Sigmoid colon (tissue), 7 donors: ENCODE data around the gene NAGPA. TPM values are rescaled to one million over a fixed set of nuclear protein-coding genes. Genes with fewer than 3 reads are reported as not detected.
A peak's percentile ranks its signal among the peaks of the same experiment; 100 is the strongest.

Experiments
- DNase-seq: peaks from one replicate; pipeline ENCODE4 v3.0.0-alpha.2; 2019
- H3K27ac ChIP-seq, 4 donors: fragments of 200-600 bp; sonication (generic); one replicate each; pipeline ENCODE4 v1.5.1; 2016 to 2019; ENCODE audit warnings: mild to moderate bottlenecking in 1 of 4
- H3K27me3 ChIP-seq, 3 donors: fragments of 200-600 bp; sonication (generic); one replicate each; pipeline ENCODE4 v1.5.1; 2019; ENCODE audit warnings: mild to moderate bottlenecking in 1 of 3
- H3K36me3 ChIP-seq, 4 donors: fragments of 200-600 bp; sonication (generic); one replicate each; pipeline ENCODE4 v1.5.1; 2016 to 2019
- H3K4me1 ChIP-seq, 4 donors: fragments of 200-600 bp; sonication (generic); one replicate each; pipeline ENCODE4 v1.5.1; 2017 to 2019
- H3K4me3 ChIP-seq, 4 donors: fragments of 200-600 bp; sonication (generic); one replicate each; pipeline ENCODE4 v1.5.1; 2017 to 2019; ENCODE audit warnings: mild to moderate bottlenecking in 2 of 4, moderate library complexity in 1 of 4
- H3K9me3 ChIP-seq, 4 donors: fragments of 200-600 bp in 3 of 4; sonication (generic) in 3 of 4; one replicate each; pipeline versions ENCODE4 v1.5.1 to v1.6.1; 2013 to 2019
- EP300 ChIP-seq, 4 donors: sonication (generic); formaldehyde crosslinking; IDR thresholded peaks; one replicate each; pipeline ENCODE4 v1.6.1; 2017; ENCODE audit warnings: antibody characterized with exemption in 4 of 4
- POLR2A ChIP-seq, 2 donors: fragments of 450-650 bp; IDR thresholded peaks; one replicate each; pipeline ENCODE4 v1.6.1; 2016; ENCODE audit warnings: antibody characterized with exemption in 2 of 2, mild to moderate bottlenecking in 2 of 2, moderate library complexity in 2 of 2
- POLR2AphosphoS5 ChIP-seq, 4 donors: sonication (generic); formaldehyde crosslinking; IDR thresholded peaks; one replicate each; pipeline ENCODE4 v1.6.1; 2017; ENCODE audit warnings: antibody characterized with exemption in 4 of 4
- WGBS, 2 donors: extraction: QIAGEN DNeasy Blood & Tissue Kit; methylation state at CpG; one replicate each; pipeline ENCODE4 v1.1.7; 2013; 5-methylcytosine and 5-hydroxymethylcytosine counted together
- intact Hi-C: fragments of 100-400 bp; cut with DNase I; formaldehyde crosslinking; loops from one replicate; pipeline ENCODE4 v1.15.1; 2023
- polyA plus RNA-seq, 3 donors: library from polyadenylated mRNA; stranded (reverse); fragments of 200-250 nt; gene quantifications; one replicate each; pipeline ENCODE4 v1.2.3, GENCODE V29; 2013
- total RNA-seq, 4 donors: library from RNA; depleted of rRNA; stranded (reverse); fragments of >200 nt; gene quantifications; one replicate each; pipeline ENCODE4 v1.1.0, GENCODE V29; 2016
- TF ChIP-seq, protein P1 (sequence below), 4 experiments: fragments of 450-650 bp in 3 of 4; fragments of 200-600 bp in 1 of 4; IDR thresholded peaks; one replicate each; pipeline ENCODE4 v1.5.1; 2016 to 2019; ENCODE audit warnings: antibody characterized with exemption in 4 of 4, mild to moderate bottlenecking in 3 of 4, moderate library complexity in 2 of 4
- donor health status: healthy with polysubstance abuse.
- donor health status: Bipolar disorder and iron deficiency.
- donor health status: healthy.

NAGPA gene
- total and polyA plus RNA-seq, 7 donors, result 10.8 to 30.7 (median 16.4) TPM

DNA sequence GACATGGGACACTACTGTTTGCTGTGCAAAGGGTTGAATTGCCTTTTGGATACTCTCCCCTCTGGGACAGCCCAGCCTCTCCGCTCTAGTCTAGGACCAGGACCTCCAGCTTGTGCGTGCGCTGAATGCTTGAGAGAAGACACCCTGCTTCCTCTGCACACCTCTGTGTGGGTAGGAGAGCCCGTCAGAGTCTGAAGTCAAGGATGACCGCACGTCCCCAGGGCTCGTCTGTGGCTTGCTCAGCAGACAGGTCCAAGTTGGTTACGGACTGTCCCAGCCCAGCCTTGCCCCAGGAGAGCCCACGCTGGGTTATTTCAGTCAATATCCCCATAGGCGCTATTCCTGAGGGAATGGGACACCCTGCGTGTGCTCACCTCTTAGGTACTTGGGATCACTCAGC is 28.3 kb upstream of the NAGPA start:
- Histone ChIP-seq H3K27me3 (no peaks in the 10 kb centered on the region), H3K9me3 (no peaks in the 10 kb centered on the region), H3K36me3 (no peaks in the 10 kb centered on the region), H3K27ac (no peak overlapping the region), H3K4me3 (no peak overlapping the region), H3K4me1 (peaks cover 0 to 10% (median 3%) of the 10 kb centered on the region in 4 donors)
- 84 to 92% methylated on average over 11 of the region's 11 CpGs for WGBS, 2 donors
- intact Hi-C loops, result no loop called here
- TF ChIP-seq POLR2A (IDR thresholded peaks at IDR 0.05), result no peak
- TF ChIP-seq EP300 (IDR thresholded peaks at IDR 0.05), result no peak
- TF ChIP-seq POLR2AphosphoS5 (IDR thresholded peaks at IDR 0.05), result no peak
- TF ChIP-seq, protein P1, sequence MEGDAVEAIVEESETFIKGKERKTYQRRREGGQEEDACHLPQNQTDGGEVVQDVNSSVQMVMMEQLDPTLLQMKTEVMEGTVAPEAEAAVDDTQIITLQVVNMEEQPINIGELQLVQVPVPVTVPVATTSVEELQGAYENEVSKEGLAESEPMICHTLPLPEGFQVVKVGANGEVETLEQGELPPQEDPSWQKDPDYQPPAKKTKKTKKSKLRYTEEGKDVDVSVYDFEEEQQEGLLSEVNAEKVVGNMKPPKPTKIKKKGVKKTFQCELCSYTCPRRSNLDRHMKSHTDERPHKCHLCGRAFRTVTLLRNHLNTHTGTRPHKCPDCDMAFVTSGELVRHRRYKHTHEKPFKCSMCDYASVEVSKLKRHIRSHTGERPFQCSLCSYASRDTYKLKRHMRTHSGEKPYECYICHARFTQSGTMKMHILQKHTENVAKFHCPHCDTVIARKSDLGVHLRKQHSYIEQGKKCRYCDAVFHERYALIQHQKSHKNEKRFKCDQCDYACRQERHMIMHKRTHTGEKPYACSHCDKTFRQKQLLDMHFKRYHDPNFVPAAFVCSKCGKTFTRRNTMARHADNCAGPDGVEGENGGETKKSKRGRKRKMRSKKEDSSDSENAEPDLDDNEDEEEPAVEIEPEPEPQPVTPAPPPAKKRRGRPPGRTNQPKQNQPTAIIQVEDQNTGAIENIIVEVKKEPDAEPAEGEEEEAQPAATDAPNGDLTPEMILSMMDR (IDR thresholded peaks at IDR 0.05), result no peak
- peak; percentile 36 for DNase-seq

DNA sequence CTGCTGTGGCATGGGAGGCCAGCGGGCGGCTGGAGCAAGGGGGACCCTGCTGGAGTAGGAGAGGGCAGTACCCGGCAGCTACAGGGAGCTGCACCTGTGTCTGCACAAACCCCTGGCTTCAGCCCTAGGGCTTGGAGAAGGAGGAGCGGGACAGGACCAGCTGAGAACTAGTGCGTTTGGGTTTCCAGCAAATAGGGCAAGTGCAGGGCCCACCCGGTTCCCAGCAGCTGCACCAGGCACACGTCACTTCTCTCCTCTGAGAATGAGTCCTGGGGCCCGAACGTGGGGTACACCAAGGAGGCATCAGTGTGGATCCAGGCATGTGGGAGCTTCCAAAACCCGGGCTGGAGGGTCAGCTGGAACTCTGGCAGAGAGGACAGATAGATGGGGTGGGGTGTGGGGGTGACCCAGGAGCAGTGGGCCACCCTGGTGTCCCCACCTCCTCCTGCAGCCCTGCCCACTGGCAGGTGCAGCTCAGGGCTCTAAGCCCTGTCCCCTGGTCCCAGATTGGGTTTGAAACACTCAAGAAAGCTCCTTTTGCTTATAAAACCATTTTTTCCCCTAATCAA is 26.4 kb upstream of the NAGPA start:
- Histone ChIP-seq H3K9me3 (no peaks in the 10 kb centered on the region), H3K4me3 (no peak overlapping the region), H3K27ac (no peak overlapping the region), H3K36me3 (no peaks in the 10 kb centered on the region), H3K4me1 (peaks cover 0 to 7% (median 2%) of the 10 kb centered on the region in 4 donors), H3K27me3 (no peaks in the 10 kb centered on the region)
- 89 to 92% methylated on average over 10 of the region's 10 CpGs for WGBS, 2 donors
- intact Hi-C loops, result no loop called here
- TF ChIP-seq POLR2A (IDR thresholded peaks at IDR 0.05), result no peak
- no peak for TF ChIP-seq EP300 (IDR thresholded peaks at IDR 0.05)
- TF ChIP-seq POLR2AphosphoS5 (IDR thresholded peaks at IDR 0.05), result no peak
- TF ChIP-seq, protein P1 (IDR thresholded peaks at IDR 0.05), result no peak
- peak; percentile 51 for DNase-seq

DNA sequence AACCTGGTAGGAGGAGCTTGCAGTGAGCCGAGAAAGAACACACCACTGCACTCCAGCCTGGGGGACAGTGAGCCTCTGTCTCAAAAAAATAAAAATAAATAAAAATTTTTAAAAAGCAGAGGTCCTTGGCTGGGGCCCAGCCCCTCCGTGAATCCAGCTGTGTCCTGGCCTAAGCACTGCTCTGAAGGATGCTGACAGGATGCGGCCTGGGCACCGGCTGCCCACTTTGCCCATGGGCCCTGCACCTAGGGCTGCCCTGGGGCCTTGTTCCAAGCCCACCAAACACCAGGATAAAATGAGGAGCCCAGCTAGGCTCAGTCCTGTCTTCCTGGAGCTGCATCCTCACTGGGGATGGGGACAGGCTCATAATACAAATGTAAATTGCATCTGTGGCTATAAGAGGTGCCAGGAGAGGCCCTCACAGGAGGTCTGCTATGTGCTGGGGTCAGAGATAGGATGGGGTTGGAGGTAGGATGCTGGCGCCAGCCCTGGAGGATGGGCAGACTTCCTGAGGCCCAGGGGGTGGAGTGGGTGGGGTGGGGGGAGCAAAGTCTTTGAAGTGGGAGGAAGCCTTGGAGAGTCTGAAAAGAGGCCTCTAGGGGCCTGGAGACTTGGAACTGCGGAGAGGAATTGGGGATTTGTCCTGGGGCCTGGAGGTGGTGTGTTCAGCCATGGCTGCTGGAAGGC is 25.8 kb upstream of the NAGPA start:
- H3K27ac ChIP-seq, result no peak overlapping the region
- TF ChIP-seq POLR2AphosphoS5 (IDR thresholded peaks at IDR 0.05) (no peak), EP300 (IDR thresholded peaks at IDR 0.05) (no peak)
- DNase-seq, result peak; percentile 46
- H3K27me3 ChIP-seq, result no peaks in the 10 kb centered on the region
- no peaks in the 10 kb centered on the region for H3K9me3 ChIP-seq
- no peak overlapping the region for H3K4me3 ChIP-seq
- intact Hi-C loops, result no loop called here
- H3K36me3 ChIP-seq, result no peaks in the 10 kb centered on the region
- 88 to 95% methylated on average over 6 of the region's 6 CpGs for WGBS, 2 donors
- H3K4me1 ChIP-seq, result peaks cover 0 to under 1% (median 0%) of the 10 kb centered on the region in 4 donors

DNA sequence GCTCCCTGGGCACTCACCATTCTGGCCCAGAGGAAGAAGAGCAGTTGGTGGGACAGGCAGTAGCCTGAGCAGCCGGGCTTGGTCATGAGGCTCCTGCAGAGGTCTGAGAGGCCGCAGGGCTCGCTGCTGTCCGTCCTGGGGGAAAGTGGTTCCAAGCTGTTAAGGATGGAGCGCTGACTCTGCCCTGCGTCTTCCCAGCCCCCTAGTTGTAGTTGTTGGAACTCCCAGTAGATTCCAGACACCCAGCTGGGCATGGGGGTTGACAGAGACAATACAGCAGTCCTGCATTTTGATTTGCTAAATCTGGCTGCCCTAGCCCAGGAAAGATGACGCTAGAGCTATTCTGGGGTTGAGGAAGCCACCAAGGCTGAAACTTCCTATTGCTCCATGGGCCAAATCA is 24.7 kb upstream of the NAGPA start:
- TF ChIP-seq POLR2A (IDR thresholded peaks at IDR 0.05) (no peak), POLR2AphosphoS5 (IDR thresholded peaks at IDR 0.05) (no peak), EP300 (IDR thresholded peaks at IDR 0.05) (no peak)
- TF ChIP-seq, protein P1 (IDR thresholded peaks at IDR 0.05), result no peak
- intact Hi-C loops, result no loop called here
- no peak overlapping the region for H3K27ac ChIP-seq
- no peaks in the 10 kb centered on the region for H3K9me3 ChIP-seq
- WGBS, 2 donors, result 78 to 90% methylated on average over 7 of the region's 7 CpGs
- no peaks in the 10 kb centered on the region for H3K27me3 ChIP-seq
- H3K36me3 ChIP-seq, result no peaks in the 10 kb centered on the region
- DNase-seq, result no peak
- H3K4me1 ChIP-seq, result no peaks in the 10 kb centered on the region
- no peak overlapping the region for H3K4me3 ChIP-seq

DNA sequence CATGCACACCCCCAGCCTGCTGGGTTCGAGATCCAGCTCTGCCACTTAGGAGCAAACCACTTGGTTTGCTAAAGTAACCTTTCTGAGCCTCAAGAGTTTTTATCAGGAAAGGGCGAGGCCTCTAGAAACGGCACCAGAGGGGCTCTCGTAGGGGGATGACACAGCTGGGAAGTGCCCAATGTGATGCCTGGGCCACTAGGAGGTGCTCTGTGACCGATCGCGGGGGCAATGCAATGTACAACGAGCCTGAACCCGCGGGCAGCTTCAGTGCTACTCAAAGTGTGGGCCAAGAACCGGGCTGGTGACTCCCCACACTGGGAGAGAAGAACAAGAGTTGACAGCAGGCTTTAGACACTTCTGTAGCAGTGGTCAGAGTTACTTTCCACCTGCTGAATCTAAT is 22.6 kb upstream of the NAGPA start:
- H3K36me3 ChIP-seq, result no peaks in the 10 kb centered on the region
- H3K4me3 ChIP-seq, result no peak overlapping the region
- H3K9me3 ChIP-seq, result no peaks in the 10 kb centered on the region
- H3K27ac ChIP-seq, result no peak overlapping the region
- no peak for TF ChIP-seq POLR2A (IDR thresholded peaks at IDR 0.05)
- TF ChIP-seq, protein P1 (IDR thresholded peaks at IDR 0.05), result peak in 1 of 4 experiments; percentile 14
- WGBS, 2 donors, result 9 to 14% methylated on average over 11 of the region's 11 CpGs
- intact Hi-C loops, result no loop called here
- no peaks in the 10 kb centered on the region for H3K27me3 ChIP-seq
- H3K4me1 ChIP-seq, result no peaks in the 10 kb centered on the region
- DNase-seq, result no peak
